Measurements from ENCODE around the gene NR1H3.
"Not testable (repeated sequence)": the region's sequence is repeated elsewhere in the genome, so short reads cannot be mapped to it uniquely, and the experiment has no call there.

Gene NR1H3

DNA sequence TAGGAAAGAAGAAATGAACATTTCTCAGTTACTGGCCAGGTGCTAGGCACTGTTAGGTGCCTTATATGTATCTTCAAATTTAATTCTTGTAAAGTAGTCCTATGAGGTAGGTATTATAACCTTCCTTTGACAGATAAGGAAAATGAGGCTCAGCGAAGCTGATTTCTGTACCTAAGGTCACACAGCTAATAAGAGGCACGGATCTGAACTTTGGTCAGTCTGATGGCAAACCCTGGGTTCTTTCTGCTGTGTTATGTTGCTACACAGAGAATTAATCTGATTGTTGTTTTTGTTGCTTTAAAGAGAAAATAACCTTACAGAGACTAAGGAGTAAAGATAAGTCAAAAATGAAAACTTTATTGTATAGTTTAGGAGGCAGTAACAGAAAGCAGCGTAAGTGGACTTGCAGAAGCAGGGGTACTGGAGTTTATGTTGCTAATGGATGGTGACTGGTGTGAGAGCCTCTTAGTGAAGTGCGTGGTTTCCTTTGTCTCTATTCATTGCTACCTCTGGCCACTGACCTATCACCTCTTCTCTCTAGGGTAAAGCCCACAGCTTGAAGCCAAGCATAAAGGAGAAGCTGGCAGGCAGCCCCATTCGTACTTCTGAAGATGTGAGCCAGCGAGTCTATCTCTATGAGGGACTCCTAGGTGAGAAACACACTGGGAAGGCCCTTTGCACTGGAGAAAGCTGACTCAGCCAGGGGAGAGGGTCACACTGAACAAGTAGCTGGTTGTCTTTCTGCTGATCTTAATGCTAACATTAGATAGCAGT is 50.4 kb downstream of the NR1H3 start:
- no peak for DNase-seq

DNA sequence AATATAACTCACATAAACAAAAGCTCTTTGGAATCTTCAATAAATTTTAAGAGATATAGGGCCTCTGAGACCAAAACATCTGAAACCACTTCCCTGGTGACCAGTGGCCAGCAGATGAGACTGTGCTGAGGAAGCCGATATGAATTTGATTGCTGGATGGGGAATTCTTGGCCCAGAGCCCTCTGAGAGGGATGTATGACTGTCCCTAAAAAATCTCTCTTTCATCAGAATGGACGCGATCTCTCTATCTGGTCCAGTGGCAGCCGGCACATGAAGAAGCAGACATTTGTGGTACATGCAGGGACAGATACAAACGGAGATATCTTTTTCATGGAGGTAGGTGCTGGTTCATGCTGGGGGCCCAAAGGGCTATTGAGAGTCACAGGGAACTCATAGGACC is 57.2 kb downstream of the NR1H3 start:
- no peak for DNase-seq

DNA sequence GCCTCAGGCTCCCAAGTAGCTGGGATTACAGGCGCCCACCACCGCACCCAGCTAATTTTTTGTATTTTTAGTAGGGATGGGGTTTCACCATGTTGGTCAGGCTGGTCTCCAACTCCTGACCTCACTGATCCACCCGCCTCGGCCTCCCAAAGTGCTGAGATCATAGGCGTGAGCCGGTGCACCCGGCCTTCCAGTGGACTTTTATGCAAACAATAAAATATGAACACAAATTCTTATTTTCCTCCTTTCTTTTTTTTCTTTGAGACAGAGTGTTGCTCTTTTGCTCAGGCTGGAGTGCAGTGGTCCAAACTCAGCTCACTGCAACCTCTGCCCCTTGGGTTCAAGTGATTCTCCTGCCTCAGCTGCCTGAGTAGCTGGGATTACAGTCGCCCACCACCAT is 58.7 kb downstream of the NR1H3 start:
- not testable (repeated sequence) for DNase-seq

- DNase-seq, result no peak
These were observed 59.5 kb downstream of the NR1H3 start for GRCh38 chr11:47317064-47317828.

DNA sequence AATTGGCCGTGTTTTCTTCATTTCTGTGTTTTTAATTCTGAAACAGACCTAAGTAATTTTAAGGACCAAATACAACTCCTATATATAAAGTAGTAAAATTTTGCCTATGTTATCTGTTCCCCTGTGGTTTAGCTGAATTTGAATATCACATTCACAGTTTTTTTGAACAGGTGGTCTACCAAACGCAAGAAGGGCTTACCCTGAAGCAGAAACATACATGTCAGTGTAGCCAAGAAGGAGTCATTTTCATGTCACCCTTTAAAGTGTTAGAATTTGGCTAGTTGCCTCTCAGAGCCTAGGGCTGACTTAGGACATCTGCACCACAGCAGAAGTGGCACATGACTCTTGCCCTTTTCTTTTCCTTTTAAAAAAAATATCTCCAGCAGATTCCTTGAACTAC is 60.4 kb downstream of the NR1H3 start:
- no peak for DNase-seq

All from NCI-H2171 treated with DMSO at 0.1 percent for 48 hours (cell line).